Natural killer cell (primary cell): Measurements from ENCODE around the gene ACP2. TPM values are rescaled to one million over a fixed set of nuclear protein-coding genes. Genes with fewer than 3 reads are reported as not detected.

ENCODE experiments used
- ATAC-seq, 3 donors: fragments of 150-1000 bp in 2 of 3; fragments of 200-7000 bp in 1 of 3; cut with Tn5 transposase; 1 replicate in 1 of 3; 2 replicates in 2 of 3; pipeline ENCODE4 v1.10.0; 2021; ENCODE audit warnings: mild to moderate bottlenecking in 2 of 3, moderate library complexity in 2 of 3
- DNase-seq, 2 donors: peaks; one replicate each; pipeline versions ENCODE4 v3.0.0 to v3.0.0-alpha.2; 2013 to 2021; ENCODE audit warnings: mixed read lengths in 1 of 2
- H3K27ac ChIP-seq: one replicate; pipeline ENCODE4 v1.5.1; 2013; ENCODE audit warnings: mild to moderate bottlenecking, low read length
- H3K27me3 ChIP-seq: one replicate; pipeline ENCODE4 v1.6.1; 2013; ENCODE audit warnings: low read length; ENCODE audit not compliant: control insufficient read depth, insufficient read depth
- H3K36me3 ChIP-seq: one replicate; pipeline ENCODE4 v1.6.1; 2013; ENCODE audit warnings: low read length; ENCODE audit not compliant: control insufficient read depth, insufficient read depth
- H3K4me1 ChIP-seq: one replicate; pipeline ENCODE4 v1.6.1; 2013; ENCODE audit warnings: low read length; ENCODE audit not compliant: control insufficient read depth, insufficient read depth
- H3K4me3 ChIP-seq: one replicate; pipeline ENCODE4 v1.5.1; 2013; ENCODE audit warnings: low read length
- H3K9me3 ChIP-seq: one replicate; pipeline ENCODE4 v1.6.1; 2013; ENCODE audit warnings: low read length; ENCODE audit not compliant: control insufficient read depth, insufficient read depth
- H3K27ac Mint-ChIP-seq, 2 donors: one replicate each; pipeline ENCODE4 v1.8.0; 2022; ENCODE audit warnings: mild to moderate bottlenecking in 2 of 2, mixed read lengths in 2 of 2, moderate library complexity in 1 of 2
- H3K27me3 Mint-ChIP-seq, 2 donors: one replicate each; pipeline ENCODE4 v1.8.0; 2022; ENCODE audit warnings: low read depth in 2 of 2, mixed read lengths in 2 of 2
- H3K36me3 Mint-ChIP-seq: one replicate; pipeline ENCODE4 v1.8.0; 2022; ENCODE audit warnings: mixed read lengths
- H3K4me1 Mint-ChIP-seq, 2 donors: one replicate each; pipeline ENCODE4 v1.8.0; 2022; ENCODE audit warnings: mixed read lengths in 2 of 2
- H3K4me3 Mint-ChIP-seq: one replicate; pipeline ENCODE4 v1.8.0; 2022; ENCODE audit warnings: mild to moderate bottlenecking, moderate library complexity, mixed read lengths
- H3K9me3 Mint-ChIP-seq, 2 donors: one replicate each; pipeline ENCODE4 v1.8.0; 2022; ENCODE audit warnings: mixed read lengths in 2 of 2
- WGBS: methylation state at CpG from one replicate; pipeline ENCODE4 v1.1.7; 2013; ENCODE audit warnings: missing lambda C conversion rate; ENCODE audit not compliant: insufficient coverage; 5-methylcytosine and 5-hydroxymethylcytosine counted together
- intact Hi-C: fragments of 100-400 bp; cut with micrococcal nuclease; formaldehyde crosslinking; loops from one replicate; pipeline ENCODE4 v1.14.2; 2022
- total RNA-seq, 4 donors: library from RNA; stranded (reverse); fragments of 120-200 nt in 1 of 4; gene quantifications; one replicate each; pipeline versions ENCODE4 v1.2.3 to v1.2.4, GENCODE V29; 2013 to 2022
- TF ChIP-seq, protein P1 (sequence below): fragments of 200-600 bp; IDR thresholded peaks from one replicate; pipeline ENCODE4 v1.8.0; 2022; ENCODE audit warnings: antibody characterized with exemption

The ACP2 gene
- total RNA-seq, 3 donors from 2014 or later (not counting 1 experiment from before 2014, with no cell fraction given) = 15.5 to 21.9 (median 16.8) TPM

- Mint-ChIP-seq H3K27ac (no peak overlapping the region), H3K4me1 (peaks cover 26 to 30% of the 10 kb centered on the region in 2 donors), H3K36me3 (peaks cover 8% of the 10 kb centered on the region), H3K4me3 (no peak overlapping the region), H3K9me3 (no peaks in the 10 kb centered on the region), H3K27me3 (no peaks in the 10 kb centered on the region)
- TF ChIP-seq, protein P1, sequence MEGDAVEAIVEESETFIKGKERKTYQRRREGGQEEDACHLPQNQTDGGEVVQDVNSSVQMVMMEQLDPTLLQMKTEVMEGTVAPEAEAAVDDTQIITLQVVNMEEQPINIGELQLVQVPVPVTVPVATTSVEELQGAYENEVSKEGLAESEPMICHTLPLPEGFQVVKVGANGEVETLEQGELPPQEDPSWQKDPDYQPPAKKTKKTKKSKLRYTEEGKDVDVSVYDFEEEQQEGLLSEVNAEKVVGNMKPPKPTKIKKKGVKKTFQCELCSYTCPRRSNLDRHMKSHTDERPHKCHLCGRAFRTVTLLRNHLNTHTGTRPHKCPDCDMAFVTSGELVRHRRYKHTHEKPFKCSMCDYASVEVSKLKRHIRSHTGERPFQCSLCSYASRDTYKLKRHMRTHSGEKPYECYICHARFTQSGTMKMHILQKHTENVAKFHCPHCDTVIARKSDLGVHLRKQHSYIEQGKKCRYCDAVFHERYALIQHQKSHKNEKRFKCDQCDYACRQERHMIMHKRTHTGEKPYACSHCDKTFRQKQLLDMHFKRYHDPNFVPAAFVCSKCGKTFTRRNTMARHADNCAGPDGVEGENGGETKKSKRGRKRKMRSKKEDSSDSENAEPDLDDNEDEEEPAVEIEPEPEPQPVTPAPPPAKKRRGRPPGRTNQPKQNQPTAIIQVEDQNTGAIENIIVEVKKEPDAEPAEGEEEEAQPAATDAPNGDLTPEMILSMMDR = no peak
- Histone ChIP-seq H3K27me3 (no peaks in the 10 kb centered on the region), H3K4me1 (peaks cover 25% of the 10 kb centered on the region), H3K27ac (no peak overlapping the region), H3K9me3 (no peaks in the 10 kb centered on the region), H3K36me3 (peaks cover 37% of the 10 kb centered on the region), H3K4me3 (no peak overlapping the region)
- peak in 1 of 2 donors; percentile 1 for DNase-seq
- intact Hi-C loops = no loop called here
- WGBS = 92% methylated on average over 11 of the region's 11 CpGs
- ATAC-seq = no peak
These were observed 2.8 kb downstream of the ACP2 start for GRCh38 chr11:47245611-47246357.

- no peaks in the 10 kb centered on the region for H3K9me3 Mint-ChIP-seq
- peaks cover 45% of the 10 kb centered on the region for H3K36me3 ChIP-seq
- no peaks in the 10 kb centered on the region for H3K9me3 ChIP-seq
- H3K4me3 ChIP-seq = no peak overlapping the region
- H3K36me3 Mint-ChIP-seq = peaks cover 8% of the 10 kb centered on the region
- no peaks in the 10 kb centered on the region for H3K27me3 Mint-ChIP-seq
- H3K27me3 ChIP-seq = no peaks in the 10 kb centered on the region
- no peak overlapping the region for H3K27ac Mint-ChIP-seq
- WGBS = 95% methylated on average over 22 of the region's 23 CpGs
- intact Hi-C loops = no loop called here
- no peak overlapping the region for H3K27ac ChIP-seq
- peaks cover 25% of the 10 kb centered on the region for H3K4me1 ChIP-seq
- peaks cover 26 to 30% of the 10 kb centered on the region in 2 donors for H3K4me1 Mint-ChIP-seq
- no peak overlapping the region for H3K4me3 Mint-ChIP-seq
- TF ChIP-seq, protein P1 = no peak
- ATAC-seq (no peak), DNase-seq (no peak)
These were observed 3.9 kb downstream of the ACP2 start for GRCh38 chr11:47244448-47245350.

DNA sequence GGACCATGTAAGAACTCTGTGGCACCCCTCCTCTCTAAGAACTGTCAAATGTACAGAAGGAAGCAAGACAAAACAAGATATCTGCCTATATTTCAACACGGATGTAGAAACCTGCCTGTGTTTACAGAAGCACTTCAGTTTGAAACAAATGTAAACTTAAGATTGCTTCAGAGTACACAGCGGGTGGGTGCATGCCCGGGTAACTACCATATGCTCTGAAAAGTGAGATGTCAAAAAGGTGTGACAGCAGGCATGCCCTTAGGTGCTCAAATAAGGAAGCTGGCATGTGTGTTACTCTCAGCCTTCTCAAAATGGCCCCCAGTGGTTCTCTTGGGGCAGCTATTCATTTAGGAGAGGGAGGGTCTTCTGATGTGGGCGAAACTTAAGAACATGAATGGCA is 5.2 kb downstream of the ACP2 start:
- Histone ChIP-seq H3K4me3 (no peak overlapping the region), H3K4me1 (peaks cover 16% of the 10 kb centered on the region), H3K27me3 (no peaks in the 10 kb centered on the region), H3K9me3 (no peaks in the 10 kb centered on the region), H3K27ac (no peak overlapping the region), H3K36me3 (peaks cover 56% of the 10 kb centered on the region)
- 98% methylated on average over 4 of the region's 4 CpGs for WGBS
- Mint-ChIP-seq H3K27me3 (no peaks in the 10 kb centered on the region), H3K36me3 (peaks cover 8% of the 10 kb centered on the region), H3K4me3 (no peak overlapping the region), H3K27ac (peak overlapping the region; percentile 23 to 42), H3K9me3 (no peaks in the 10 kb centered on the region), H3K4me1 (peaks cover 17 to 21% of the 10 kb centered on the region in 2 donors)
- intact Hi-C loops = no loop called here
- ATAC-seq = no peak
- DNase-seq = no peak
- TF ChIP-seq, protein P1 = no peak
